Activated CD8-positive, alpha-beta T cell treated with anti-CD3 and anti-CD28 coated beads for 36 hours (primary cell): ENCODE data around the gene RIIAD1. TPM values are rescaled to one million over a fixed set of nuclear protein-coding genes. Genes with fewer than 3 reads are reported as not detected.

ENCODE experiments used
- ATAC-seq: fragments of 200-7000 bp; cut with Tn5 transposase; one replicate; pipeline ENCODE4 v1.10.0; 2021; ENCODE audit warnings: mild to moderate bottlenecking, moderate library complexity
- CTCF ChIA-PET: fragments of 350-600 bp; sonication (Branson Sonifier 250); formaldehyde crosslinking; loops from one replicate; lab custom pipeline; 2021; ENCODE audit warnings: antibody characterized with exemption; lab: Charles Lee
- POLR2A ChIA-PET: fragments of 350-600 bp; sonication (Branson Sonifier 250); formaldehyde crosslinking; loops from one replicate; lab custom pipeline; 2021; ENCODE audit warnings: antibody characterized with exemption; lab: Charles Lee
- DNase-seq: peaks from one replicate; pipeline ENCODE4 v3.0.0-alpha.2; 2020
- H3K27ac Mint-ChIP-seq: one replicate; pipeline ENCODE4 v1.8.0; 2021; ENCODE audit warnings: mild to moderate bottlenecking, mixed read lengths
- H3K27me3 Mint-ChIP-seq: one replicate; pipeline ENCODE4 v1.8.0; 2021; ENCODE audit warnings: mixed read lengths
- H3K36me3 Mint-ChIP-seq: one replicate; pipeline ENCODE4 v1.8.0; 2021; ENCODE audit warnings: low read depth, mixed read lengths
- H3K4me1 Mint-ChIP-seq: one replicate; pipeline ENCODE4 v1.8.0; 2021; ENCODE audit warnings: low read depth, mixed read lengths
- H3K4me3 Mint-ChIP-seq: one replicate; pipeline ENCODE4 v1.8.0; 2021; ENCODE audit warnings: mild to moderate bottlenecking, moderate library complexity, mixed read lengths
- H3K9me3 Mint-ChIP-seq: one replicate; pipeline ENCODE4 v1.8.0; 2021; ENCODE audit warnings: mixed read lengths
- CTCF ChIP-seq: fragments of 200-600 bp; IDR thresholded peaks from one replicate; pipeline ENCODE4 v1.8.0; 2022; ENCODE audit warnings: antibody characterized with exemption, mild to moderate bottlenecking
- intact Hi-C: fragments of 100-400 bp; cut with micrococcal nuclease; formaldehyde crosslinking; loops from one replicate; pipeline ENCODE4 v1.10.0; 2022
- total RNA-seq, 2 experiments: library from RNA; stranded (reverse); gene quantifications; one replicate each; pipeline ENCODE4 v1.2.3, GENCODE V29; 2021

Gene RIIAD1
- total RNA-seq, result not detected

- no peak for TF ChIP-seq CTCF
- peaks cover 63% of the 10 kb centered on the region for H3K27me3 Mint-ChIP-seq
- H3K4me3 Mint-ChIP-seq, result peak within 1 kb of the TSS; percentile 57
- DNase-seq, result peak; percentile 37
- H3K9me3 Mint-ChIP-seq, result no peaks in the 10 kb centered on the region
- POLR2A ChIA-PET, result no interaction called here
- intact Hi-C loops, result loop anchor here (10.0 kb wide), 1 partner anchor 56 kb away; no protein-coding TSS in a partner anchor
- ATAC-seq, result peak; percentile 91
- H3K4me1 Mint-ChIP-seq, result peaks cover 22% of the 10 kb centered on the region
- H3K36me3 Mint-ChIP-seq, result no peaks in the 10 kb centered on the region
- CTCF ChIA-PET, result interaction anchor here (1.3 to 1.8 kb wide), 4 partner anchors 13 to 127 kb away, joined by 4 to 8 read pairs (median 5); partner anchors contain the start of gene C2CD4D
- H3K27ac Mint-ChIP-seq, result no peak within 1 kb of the TSS
Observed at GRCh38 chr1:151720974-151721787, at the start of gene RIIAD1. Gene RIIAD1, plus strand, starts transcription at chr1:151721522. Its CDS starts 15 bp downstream, at chr1:151721537.

- intact Hi-C loops, result no loop called here
- no peak for ATAC-seq
- H3K4me3 Mint-ChIP-seq, result no peak overlapping the region
- peaks cover 1% of the 10 kb centered on the region for H3K4me1 Mint-ChIP-seq
- H3K9me3 Mint-ChIP-seq, result no peaks in the 10 kb centered on the region
- CTCF ChIA-PET, result no interaction called here
- POLR2A ChIA-PET, result no interaction called here
- H3K36me3 Mint-ChIP-seq, result peaks cover 26% of the 10 kb centered on the region
- no peaks in the 10 kb centered on the region for H3K27me3 Mint-ChIP-seq
- no peak overlapping the region for H3K27ac Mint-ChIP-seq
- DNase-seq, result no peak
- TF ChIP-seq CTCF, result no peak
Observed at GRCh38 chr1:151673407-151673806, 47.9 kb upstream of the RIIAD1 start.

- Mint-ChIP-seq H3K4me1 (no peaks in the 10 kb centered on the region), H3K27ac (no peak overlapping the region), H3K4me3 (no peak overlapping the region), H3K9me3 (no peaks in the 10 kb centered on the region), H3K36me3 (peaks cover 7% of the 10 kb centered on the region), H3K27me3 (no peaks in the 10 kb centered on the region)
- no peak for TF ChIP-seq CTCF
- ATAC-seq (no peak), DNase-seq (no peak)
- CTCF ChIA-PET, result interaction anchor here (0.7 to 1.6 kb wide), 2 partner anchors 10 to 86 kb away, joined by 3 to 4 read pairs; no protein-coding TSS in a partner anchor
- POLR2A ChIA-PET, result interaction anchor here (0.6 kb wide), 1 partner anchor 14 kb away, joined by 3 read pairs; no protein-coding TSS in a partner anchor
- intact Hi-C loops, result no loop called here
Observed at GRCh38 chr1:151680391-151680790, 40.9 kb upstream of the RIIAD1 start.

- no peak overlapping the region for H3K4me3 Mint-ChIP-seq
- POLR2A ChIA-PET, result interaction anchor here (0.6 kb wide), 1 partner anchor 14 kb away, joined by 3 read pairs; no protein-coding TSS in a partner anchor
Observed at GRCh38 chr1:151680826-151681225, 40.5 kb upstream of the RIIAD1 start.

More at GRCh38 chr1:151680826-151681225, 40.5 kb upstream of the RIIAD1 start:
- DNase-seq, result no peak
- ATAC-seq, result no peak
- TF ChIP-seq CTCF, result no peak
- H3K9me3 Mint-ChIP-seq, result no peaks in the 10 kb centered on the region
- intact Hi-C loops, result no loop called here
- H3K36me3 Mint-ChIP-seq, result peaks cover 7% of the 10 kb centered on the region
- no peaks in the 10 kb centered on the region for H3K4me1 Mint-ChIP-seq
- no peak overlapping the region for H3K27ac Mint-ChIP-seq
- CTCF ChIA-PET, result interaction anchor here (0.5 to 1.6 kb wide), 3 partner anchors 9 to 87 kb away, joined by 3 to 4 read pairs (median 3); no protein-coding TSS in a partner anchor
- no peaks in the 10 kb centered on the region for H3K27me3 Mint-ChIP-seq
